Measurements from ENCODE around the gene PPP1R3G.

The PPP1R3G gene

DNA sequence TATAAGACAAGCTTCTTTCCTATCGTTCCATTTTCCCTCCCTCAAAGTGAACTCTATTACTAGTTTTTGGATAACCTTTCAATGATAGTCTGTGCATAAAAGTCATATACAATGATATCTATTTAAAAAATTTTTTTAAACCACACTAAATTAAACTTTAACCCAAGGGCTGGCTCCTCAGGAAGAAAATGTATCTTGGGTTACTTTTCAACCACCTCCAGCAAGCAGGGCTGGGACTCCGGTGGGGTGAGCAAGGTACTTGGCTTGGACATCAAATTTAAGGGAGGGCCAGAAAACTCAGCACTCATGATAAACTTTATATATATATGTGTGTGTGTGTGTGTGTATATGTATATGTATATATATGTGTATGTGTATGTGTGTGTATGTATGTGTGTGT, 13.9 kb upstream of the PPP1R3G start:
- DNase-seq (ENCODE audit: low read depth, low spot score): no peak

DNA sequence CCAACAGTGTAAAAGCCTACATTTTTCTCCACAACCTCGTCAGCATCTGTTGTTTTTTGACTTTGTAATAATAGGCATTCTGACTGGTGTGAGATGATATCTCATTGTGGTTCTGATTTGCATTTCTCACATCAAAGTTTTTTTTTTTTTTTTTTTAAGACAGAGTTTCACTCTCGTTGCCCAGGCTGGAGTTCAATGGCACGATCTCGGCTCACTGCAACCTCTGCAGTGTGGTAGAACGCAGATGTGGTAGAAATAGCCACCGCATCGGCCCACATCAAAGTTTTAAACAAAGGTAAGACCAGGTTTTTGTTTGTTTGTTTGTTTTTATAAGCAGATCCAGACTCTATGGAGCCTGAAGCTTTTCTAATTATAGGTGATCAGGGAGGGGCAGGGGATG, 12.7 kb upstream of the PPP1R3G start:
- DNase-seq (ENCODE audit: low read depth, low spot score): no peak

DNA sequence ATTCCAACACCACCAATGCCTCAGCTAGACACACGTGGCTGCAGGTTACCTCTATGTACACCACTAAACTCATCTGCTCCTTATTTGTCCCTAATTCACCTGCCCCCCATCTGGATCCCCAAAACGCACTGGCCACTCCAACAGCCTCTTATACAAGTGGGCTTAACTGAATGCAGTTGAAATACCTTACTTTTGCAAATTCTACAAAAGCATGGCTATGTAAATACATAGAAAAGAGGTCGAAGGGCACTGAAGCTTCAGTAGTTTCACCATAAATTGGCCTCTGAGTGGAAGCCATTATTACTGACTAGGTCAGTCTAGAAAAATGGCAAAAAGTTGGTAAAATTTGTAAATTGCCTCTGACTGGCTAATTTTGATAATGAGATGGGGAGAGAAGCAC, 11.1 kb upstream of the PPP1R3G start:
- DNase-seq (ENCODE audit: low read depth, low spot score): no peak

DNA sequence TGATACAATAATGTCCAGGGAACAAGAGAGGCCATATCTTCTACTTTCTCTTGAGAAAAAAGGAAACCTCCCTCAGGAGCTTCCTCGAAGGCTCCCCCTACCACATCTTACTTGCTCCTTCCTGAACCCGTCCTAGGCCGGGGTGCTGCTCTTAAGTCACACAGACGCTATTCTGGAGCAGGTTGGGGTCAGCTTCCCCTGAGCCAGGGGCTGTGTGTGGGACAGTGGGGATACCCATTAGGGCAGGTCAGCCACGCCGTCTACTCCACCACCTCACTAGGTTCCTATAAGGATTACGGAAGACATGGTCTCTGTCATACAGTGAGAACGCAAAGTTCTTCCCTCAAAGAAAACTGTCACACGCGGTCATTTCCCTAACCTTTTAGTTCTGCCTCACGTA, 8.2 kb upstream of the PPP1R3G start:
- DNase-seq (ENCODE audit: low read depth, low spot score): no peak

DNA sequence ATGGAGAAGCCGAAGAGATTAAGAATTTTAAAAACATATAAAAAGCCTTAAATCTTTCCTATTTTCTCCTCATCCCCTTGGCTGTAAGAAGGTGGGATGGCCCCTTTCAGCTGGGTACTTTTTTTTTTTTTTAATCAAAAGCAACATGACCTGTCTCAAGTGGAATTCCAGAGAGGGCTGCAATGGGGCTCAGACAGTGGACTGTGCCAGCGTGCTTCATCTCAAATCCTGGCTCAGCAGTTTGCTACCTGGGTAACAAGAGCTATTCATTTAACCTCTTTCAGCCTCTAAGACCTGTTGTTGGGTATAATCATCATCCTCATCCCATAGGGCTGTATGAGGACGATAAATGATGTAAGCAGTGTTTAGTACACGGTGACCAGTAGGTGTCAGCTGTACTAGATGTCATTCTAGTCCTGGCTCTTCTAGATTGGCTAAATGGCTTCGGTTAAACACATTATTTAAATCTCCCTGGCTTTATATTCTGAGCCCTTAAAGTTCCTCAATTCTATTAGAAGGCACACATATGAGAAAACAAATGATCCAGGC, 6.9 kb upstream of the PPP1R3G start:
- DNase-seq (ENCODE audit: low read depth, low spot score): no peak

DNA sequence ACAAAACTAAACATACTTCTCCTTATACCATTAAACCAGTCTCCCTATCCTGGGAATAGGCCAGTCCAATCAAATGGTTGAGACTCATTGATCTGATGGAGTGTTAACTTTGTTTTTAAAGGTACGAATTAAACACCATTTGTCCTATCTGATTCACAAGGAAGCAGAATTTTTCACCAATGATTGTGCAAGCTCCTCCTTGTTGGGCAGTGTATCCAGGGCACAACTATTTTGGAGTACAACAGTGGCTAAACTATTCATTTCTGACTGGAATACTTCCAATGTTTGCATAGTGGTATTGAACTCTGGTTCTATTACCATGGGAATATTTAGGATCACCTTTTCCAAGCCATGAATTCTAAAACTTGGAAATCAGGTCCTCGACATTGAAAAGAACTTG, 5.4 kb upstream of the PPP1R3G start:
- no peak for DNase-seq (ENCODE audit: low read depth, low spot score)

DNA sequence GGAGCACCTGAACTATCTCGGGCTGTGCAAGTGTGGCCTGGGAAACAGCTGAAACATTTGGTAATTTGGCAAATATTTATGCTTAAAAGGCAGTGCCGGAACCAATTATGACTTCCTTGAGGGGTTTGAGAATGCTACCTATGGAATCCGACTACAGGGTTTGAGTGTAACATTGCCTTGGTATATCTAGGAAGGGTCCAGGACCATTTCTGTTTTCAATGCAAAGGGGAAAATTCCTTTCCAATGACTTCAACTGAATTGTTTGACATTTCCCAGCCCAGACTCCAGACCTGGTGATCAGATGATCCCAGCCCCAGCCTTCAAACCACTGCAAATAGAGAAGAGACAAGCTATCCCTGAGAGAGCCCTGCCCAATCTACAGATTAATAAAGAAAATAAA, 4.6 kb upstream of the PPP1R3G start:
- no peak for DNase-seq (ENCODE audit: low read depth, low spot score)

DNA sequence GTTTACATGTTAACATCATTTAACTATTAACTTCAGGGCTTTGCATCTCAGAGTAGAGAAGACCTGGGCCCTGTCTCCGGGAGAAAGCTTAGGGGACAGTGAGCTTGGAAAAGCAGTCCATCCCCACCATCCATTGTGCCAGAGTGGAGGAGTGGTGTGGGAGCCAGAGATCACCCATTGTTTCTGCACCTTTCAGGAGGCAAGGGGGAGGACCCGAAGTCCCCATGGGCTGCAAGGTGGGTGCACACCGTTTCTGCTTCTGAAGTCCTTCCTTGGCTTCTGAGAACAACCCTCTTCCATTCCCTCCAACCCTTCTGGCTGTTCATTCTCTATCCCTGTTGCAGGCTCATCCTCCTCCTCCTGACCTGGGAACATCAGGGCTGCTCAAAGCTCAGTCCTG, 4.0 kb upstream of the PPP1R3G start:
- no peak for DNase-seq (ENCODE audit: low read depth, low spot score)

DNA sequence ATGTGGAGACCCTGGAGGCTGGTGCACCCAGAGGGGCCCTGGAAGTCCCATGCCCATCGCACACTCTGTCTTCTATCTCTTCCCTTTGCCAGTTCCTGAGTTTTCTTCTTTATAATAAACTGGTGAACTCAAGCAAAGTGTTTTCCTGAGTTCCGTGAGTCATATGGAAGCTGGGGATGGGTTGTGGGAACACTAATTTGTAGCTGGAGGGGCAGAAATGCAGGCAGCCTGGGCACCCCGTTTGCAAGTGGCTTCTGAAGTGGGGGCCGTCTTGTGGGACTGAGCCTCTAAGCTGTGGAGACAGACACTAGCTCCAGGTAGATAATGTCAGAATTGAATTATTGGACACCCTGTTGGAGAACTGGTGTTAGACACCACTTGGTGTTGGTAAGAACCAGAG, 3.2 kb upstream of the PPP1R3G start:
- DNase-seq (ENCODE audit: low read depth, low spot score): no peak

DNA sequence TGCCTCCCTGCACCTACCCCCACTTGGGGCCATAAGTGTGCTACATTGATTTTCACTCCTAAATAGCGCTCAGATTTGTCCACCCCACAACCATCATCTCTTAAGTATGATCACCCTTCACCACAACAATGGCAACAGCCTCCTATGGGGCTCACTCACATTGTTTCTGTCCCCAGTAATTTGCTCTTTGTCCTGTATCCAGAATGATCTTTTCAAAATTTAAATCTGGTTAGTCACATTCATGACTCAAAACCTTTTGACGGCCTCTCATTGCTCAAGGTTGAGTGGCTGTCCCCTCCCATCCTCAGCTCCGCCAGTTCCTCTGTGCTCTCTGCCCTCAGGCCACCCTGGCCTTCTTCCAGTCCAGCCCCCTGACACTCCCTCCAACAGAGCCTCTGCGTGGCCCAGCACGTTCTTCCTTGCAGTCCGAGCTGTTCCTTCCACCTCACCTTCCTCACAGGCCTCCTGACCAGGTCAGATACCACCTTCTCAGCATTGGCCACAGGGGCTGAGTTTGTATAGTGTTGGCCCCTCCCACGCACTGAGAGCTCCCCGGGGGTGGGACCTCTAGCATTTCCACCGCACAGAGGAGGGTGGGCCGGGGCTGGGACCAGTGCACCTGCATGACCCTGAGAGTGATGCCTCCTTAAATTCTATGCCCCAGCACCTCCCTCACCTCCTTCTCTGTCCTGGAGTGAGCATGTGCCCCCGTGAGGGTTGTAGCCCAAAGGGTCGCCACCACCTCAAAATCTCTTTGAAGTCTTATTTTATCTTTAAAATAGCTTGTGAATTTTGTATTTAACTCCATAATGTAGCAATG, 2.4 kb upstream of the PPP1R3G start:
- no peak for DNase-seq (ENCODE audit: low read depth, low spot score)

DNA sequence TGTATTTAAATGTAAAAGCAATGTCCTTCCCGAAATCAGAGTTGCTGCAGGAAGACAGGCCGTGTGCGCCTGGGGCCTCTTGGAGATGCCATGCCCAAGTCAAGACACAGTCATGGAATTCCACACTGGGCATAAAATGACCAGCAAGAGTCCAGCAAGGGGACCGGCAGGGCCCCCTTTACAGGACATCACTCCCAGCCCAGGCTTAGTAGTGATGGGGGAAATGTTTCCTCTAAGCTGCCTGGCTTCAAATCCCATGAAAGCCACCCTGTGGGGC, 1.9 kb upstream of the PPP1R3G start:
- DNase-seq (ENCODE audit: low read depth, low spot score): no peak

DNA sequence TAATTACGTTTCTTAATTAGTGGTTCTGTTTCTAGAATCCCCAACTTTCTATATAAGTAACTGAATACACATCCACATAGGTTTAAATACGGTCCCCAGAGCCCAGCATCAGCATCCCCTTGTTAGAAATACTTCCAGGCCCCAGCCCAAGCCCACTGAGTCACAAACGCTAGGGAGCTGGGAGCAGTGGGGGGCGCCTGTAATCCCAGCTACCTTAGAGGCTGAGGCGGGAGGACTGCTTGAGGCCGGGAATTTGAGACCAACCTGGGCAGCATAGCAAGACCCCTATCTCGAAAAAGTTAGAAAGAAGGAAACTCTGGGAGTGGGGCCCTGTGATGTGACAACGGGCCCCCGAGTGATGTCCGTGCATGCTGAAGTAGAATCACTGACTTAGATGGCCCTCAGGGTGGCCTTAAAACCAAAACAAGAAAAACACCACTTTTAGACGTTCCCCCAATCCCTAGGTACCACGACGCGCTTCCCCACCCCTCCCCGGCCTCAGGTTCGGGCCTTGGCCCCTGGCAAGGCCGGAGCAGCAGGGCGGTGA, 1.3 kb upstream of the PPP1R3G start:
- no peak for DNase-seq (ENCODE audit: low read depth, low spot score)

DNA sequence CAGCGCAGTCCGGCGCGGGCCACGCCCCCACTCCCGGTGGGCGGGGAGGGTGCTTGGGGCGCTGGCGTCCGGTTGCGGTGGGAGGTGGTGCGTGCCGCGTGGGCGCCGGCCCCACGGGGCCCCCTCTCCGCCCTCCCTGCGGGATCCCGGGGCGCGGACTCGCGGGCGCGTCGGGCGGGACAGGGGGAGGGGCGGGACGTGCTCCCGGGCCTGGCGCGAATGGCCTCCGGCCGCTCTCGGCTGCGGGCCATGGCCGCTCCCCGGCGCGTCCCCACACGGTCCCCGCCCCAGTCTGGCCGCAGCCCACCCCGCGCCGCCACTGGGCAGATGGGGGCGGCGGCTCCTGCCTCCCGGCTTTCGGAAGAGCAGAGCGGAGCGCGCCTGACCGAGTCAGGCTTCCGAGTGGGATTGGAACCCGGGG, 771 bp upstream of the PPP1R3G start:
- no peak for DNase-seq (ENCODE audit: low read depth, low spot score)

DNA sequence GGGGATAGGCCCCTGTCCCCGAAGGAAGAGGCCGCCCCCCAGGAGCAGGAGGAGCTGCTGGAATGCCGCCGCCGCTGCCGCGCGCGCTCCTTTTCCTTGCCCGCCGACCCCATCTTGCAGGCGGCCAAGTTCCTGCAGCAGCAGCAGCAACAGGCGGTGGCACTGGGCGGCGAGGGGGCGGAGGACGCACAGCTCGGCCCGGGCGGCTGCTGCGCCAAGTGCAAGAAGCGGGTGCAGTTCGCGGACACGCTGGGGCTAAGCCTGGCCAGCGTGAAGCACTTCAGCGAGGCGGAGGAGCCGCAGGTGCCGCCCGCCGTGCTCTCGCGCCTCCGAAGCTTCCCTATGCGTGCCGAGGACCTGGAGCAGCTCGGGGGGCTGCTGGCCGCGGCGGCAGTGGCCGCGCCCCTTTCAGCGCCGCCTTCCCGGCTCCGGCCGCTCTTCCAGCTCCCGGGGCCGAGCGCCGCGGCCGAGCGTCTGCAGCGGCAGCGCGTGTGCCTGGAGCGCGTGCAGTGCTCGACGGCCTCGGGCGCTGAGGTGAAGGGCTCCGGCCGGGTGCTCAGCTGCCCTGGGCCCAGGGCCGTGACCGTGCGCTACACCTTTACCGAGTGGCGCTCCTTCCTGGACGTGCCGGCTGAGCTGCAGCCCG, 630 bp downstream of the PPP1R3G start:
- DNase-seq (ENCODE audit: low read depth, low spot score): no peak

DNA sequence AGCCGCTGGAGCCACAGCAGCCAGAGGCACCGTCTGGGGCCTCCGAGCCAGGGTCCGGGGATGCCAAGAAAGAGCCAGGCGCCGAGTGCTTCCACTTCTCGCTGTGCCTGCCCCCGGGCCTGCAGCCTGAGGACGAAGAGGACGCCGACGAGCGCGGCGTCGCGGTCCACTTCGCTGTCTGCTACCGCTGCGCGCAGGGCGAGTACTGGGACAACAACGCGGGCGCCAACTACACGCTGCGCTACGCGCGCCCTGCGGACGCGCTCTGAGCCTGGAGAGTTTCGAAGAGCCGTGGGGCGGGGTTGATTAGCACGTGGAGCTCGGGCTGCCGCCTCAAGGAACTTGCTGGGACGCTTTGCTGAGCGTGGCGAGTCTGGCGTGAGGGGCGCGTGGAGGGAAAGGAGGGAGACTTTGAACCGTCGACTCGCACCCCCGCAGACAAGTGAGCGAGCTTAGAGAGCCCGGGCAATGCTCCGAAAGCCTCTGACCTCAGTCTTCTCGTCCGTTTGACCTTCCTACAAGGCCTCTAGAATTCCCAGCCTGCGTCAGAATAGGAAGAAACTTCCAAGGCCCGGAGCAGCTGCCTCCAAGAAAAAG, 1.3 kb downstream of the PPP1R3G start:
- DNase-seq (ENCODE audit: low read depth, low spot score): no peak

DNA sequence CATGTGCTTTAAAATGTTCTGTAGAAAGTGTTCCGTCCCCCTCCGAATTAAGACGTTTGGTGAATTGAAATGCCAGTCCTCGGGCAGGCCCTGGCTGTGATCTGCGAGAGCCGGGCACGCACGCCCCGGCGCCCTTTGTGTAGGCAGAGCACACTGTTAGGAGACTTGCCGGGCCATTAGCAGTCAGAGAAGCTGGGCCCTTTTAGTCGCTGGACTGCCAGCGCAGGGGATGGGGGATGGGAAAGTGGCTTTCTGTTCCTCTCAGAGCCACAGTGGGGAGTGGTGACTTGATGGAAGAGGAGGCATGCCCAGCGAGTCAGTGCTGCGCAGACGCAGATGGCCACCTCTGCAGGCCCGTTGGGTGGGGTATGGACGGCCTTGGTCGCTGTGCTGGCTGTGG, 2.2 kb downstream of the PPP1R3G start:
- DNase-seq (ENCODE audit: low read depth, low spot score): no peak

DNA sequence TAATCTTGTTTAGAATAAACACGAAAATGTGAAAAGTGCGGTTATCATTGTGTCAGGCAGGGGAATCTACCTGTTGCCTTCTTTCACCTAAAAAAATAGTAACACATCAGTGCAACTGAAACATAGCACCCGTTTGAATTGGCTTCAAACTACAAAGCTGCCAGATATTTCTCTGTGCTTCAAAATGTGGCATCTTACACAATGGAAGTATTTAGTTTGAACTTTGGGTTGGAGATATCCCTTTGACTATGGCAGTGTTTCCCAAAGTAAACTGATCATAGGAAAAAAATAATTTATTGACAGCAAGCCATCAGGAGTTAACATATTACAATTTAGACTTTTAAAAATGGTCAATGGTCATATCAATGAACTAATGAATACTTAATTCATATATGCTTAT, 3.6 kb downstream of the PPP1R3G start:
- no peak for DNase-seq (ENCODE audit: low read depth, low spot score)

DNA sequence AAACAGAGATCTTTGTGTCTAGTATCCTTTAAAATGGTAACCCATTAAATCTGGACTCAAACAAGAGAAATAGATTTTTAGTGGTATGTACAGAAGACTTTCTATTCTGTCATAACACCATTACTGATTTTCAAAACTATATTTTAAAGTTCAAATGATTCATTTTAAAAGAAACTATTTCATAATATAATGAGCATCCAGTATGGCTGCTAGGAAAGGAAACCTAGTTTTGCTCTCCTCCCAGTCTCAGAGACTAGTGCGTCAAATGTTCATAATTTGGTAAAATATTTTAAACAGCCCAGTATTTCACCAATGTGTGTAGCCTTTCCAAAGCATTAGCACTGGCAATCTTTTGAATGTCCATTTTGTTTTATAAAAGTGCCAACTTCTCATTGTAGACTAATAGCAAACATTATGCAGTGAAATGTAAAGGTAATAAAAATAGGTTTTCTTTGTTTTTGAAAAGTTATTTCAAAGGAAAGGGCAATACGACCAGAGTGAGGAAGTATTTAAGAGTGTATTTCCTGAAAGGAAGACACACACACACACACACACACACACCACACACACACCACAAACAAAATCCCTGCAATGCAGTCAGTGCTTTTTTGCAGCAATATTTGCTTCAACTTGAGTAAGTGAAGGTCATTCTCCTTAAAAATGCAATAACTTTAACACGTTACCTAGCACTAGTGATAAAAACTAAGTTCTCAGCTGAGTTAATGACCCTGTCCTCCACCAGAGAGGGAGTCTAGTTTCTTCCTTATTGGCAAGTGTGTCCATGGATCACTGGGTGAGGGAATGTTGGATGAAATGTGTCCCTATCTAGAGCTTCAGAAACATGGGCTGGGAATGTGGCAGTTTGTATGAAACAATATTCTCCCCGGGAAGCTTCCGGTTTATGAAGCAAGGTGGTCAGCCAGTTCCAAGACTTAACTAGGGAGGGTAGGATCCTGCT, 4.6 kb downstream of the PPP1R3G start:
- DNase-seq (ENCODE audit: low read depth, low spot score): no peak

DNA sequence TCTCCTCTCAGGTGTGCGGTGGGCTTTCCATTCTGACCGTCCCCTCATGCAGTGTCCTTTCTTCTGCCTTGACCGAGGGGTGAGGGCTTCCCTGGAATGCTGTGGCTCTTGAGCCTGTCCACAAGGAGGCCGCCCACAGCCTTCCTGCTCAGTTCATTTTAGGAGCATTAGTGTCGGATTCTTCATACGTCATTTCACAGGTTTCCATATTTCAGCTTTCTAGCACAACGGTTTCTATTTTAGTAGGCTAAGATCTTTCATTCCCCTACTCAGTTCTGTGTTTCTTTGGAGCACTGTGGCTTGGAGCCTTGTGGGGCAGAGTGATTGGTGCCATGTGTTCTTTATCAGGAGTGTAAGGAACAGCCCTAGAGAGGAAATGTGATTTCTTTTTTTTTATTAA, 5.5 kb downstream of the PPP1R3G start:
- DNase-seq (ENCODE audit: low read depth, low spot score): no peak

DNA sequence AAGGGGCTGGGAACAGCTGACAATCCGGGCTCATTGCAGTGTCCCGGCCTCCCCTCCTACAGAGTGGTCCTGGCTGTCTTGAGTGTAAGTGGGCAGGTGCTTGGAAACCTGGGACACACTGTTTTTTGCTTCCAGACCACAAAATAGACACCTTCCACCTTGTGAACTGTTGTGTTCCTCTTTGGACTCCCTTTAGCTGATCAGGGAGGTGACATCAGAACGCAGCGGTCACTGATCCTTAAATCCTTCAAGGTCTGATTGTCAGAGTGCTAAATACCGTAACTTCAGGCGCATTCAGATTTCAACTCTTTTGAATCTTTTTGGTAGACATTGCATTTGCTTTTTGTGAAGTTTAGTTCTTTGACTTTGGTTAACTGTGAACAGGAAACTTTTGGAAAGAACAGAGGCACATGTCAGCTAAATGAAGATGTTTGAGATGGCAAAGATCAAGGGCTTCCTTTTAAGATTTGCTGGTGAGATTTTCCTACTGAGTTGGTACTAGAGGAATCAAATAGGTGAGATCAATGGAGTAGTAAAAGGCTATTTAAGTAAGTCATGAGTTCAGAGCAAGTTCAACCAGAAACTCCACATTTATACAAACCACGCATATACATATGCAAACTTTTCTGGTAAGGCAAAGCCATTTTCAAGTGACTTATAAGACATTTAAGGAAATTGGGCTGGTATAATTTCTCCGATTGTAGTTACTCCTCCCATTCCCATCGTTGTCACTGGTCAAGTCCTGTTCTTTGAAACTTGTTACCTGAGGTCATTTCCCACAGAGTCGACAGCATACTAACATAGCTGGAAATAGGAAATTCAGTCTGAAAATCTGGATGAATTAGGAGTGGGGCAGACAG, 6.3 kb downstream of the PPP1R3G start:
- no peak for DNase-seq (ENCODE audit: low read depth, low spot score)

Measured in smooth muscle cell of the brain vasculature (primary cell).